ENCODE measurements around the gene KRT7. TPM values are rescaled to one million over a fixed set of nuclear protein-coding genes. Genes with fewer than 3 reads are reported as not detected.

Gene KRT7
- total RNA-seq, 2 donors from 2014 or later: 24.1 to 105 TPM

GRCh38 chr12:52209321-52209720, 23.7 kb upstream of the KRT7 start:
- DNase-seq (ENCODE audit: low spot score) (no peak), ATAC-seq (ENCODE audit: insufficient number of reproducible peaks, low FRiP score, low read depth) (no peak)
- Histone ChIP-seq H3K4me3 (no peak overlapping the region), H3K27ac (no peak overlapping the region), H3K9me3 (no peaks in the 10 kb centered on the region), H3K4me1 (ENCODE audit: control insufficient read depth in 1 of 2, low read depth in 2 of 2) (peaks cover 0 to 6% of the 10 kb centered on the region in 2 donors), H3K27me3 (replicated peaks; ENCODE audit: insufficient read depth) (no peaks in the 10 kb centered on the region), H3K36me3 (no peaks in the 10 kb centered on the region)
- no peak for TF ChIP-seq CTCF (IDR thresholded peaks at IDR 0.05)

DNA sequence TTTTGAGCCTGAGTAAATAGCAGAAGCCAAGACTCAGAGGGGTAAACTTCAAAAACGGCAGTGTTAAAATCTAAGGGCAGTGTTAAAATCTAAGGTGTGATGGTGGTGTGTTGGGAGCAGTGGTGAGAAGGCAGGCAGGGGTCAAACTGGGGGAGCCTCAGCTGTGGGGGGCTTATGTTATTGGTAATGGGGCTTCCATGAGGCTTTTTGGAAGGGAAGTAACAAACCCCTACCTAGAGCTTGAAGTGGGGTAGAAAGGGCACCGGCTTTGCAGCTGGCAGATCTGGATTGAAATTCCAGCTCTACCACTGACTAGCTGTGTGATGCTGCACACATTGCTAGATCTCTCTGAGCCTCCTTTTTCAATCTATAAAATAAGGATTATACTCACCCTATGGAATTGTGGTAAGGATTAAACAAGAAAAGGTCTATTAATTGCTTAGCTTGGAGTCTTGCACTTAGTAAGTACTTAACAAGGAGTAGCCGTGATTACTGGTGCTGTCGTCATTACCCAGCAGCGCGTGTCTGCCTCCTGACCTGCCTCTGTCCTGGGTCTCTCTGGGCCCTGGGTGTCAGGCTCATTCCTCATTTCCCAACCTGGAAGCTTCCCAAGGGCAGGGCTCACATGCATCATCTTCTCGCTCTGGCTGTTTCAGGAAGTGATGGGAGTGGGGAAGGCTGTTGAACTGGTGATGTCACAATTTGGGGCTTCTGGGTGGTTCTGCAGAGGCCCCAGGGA, 22.7 kb upstream of the KRT7 start:
- no peak for ATAC-seq (ENCODE audit: insufficient number of reproducible peaks, low FRiP score, low read depth)
- H3K4me3 ChIP-seq: no peak overlapping the region
- H3K9me3 ChIP-seq: no peaks in the 10 kb centered on the region
- no peaks in the 10 kb centered on the region for H3K36me3 ChIP-seq
- peaks cover 0 to 10% of the 10 kb centered on the region in 2 donors for H3K4me1 ChIP-seq (ENCODE audit: control insufficient read depth in 1 of 2, low read depth in 2 of 2)
- TF ChIP-seq CTCF (IDR thresholded peaks at IDR 0.05): no peak
- H3K27me3 ChIP-seq (replicated peaks; ENCODE audit: insufficient read depth): no peaks in the 10 kb centered on the region
- H3K27ac ChIP-seq: no peak overlapping the region
- DNase-seq (ENCODE audit: low spot score): no peak

- Histone ChIP-seq H3K4me3 (no peak overlapping the region), H3K27ac (no peak overlapping the region), H3K27me3 (replicated peaks; ENCODE audit: insufficient read depth) (no peaks in the 10 kb centered on the region), H3K36me3 (no peaks in the 10 kb centered on the region), H3K4me1 (ENCODE audit: control insufficient read depth in 1 of 2, low read depth in 2 of 2) (peaks cover 7 to 18% of the 10 kb centered on the region in 2 donors), H3K9me3 (no peaks in the 10 kb centered on the region)
- DNase-seq (ENCODE audit: low spot score) (no peak), ATAC-seq (ENCODE audit: insufficient number of reproducible peaks, low FRiP score, low read depth) (no peak)
- no peak for TF ChIP-seq CTCF (IDR thresholded peaks at IDR 0.05)
Measured at GRCh38 chr12:52210925-52211650, 22.0 kb upstream of the KRT7 start.

DNA sequence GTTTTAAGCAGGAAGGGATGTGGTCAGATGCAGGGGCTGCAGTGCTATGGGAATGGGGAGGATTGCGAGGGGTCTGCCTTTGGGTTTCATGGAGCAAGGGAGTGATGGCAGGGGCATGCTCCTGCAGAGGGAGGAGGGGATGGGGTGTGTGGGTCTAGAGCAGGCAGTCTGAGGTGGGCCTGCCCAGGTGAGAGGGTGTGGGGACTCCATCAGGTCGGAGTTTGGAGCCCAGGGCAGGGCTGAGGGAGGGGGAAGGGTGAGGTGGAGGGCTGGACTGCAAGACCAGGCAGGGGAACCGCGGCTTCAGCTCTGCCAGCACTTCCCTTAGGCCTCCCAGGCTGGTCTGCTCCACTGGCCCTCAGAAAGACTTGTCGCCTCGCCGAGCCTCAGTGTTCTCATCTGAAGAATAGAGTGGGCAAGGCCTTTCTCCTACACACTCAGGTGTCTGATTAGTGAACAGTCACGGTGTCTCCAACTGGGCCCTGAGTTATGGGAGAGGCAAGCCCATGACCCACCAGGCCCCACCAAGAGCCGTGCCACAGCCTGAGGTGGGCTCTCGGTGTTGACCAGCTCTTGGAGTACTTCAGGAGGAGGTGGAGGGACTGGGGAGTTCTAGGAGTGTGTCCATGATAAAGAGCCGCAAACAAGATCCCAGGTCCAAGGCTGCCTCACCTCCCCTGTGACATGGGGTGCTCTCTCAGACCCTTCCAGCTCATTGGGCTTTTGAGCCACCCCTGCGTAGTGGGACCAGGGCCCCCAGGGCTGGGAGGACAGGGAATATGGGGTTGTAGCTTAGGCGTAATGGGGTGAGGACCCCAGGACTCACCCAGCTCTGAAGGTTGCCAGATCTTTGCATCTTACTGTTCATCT, 21.1 kb upstream of the KRT7 start:
- Histone ChIP-seq H3K27me3 (replicated peaks; ENCODE audit: insufficient read depth) (no peaks in the 10 kb centered on the region), H3K4me3 (no peak overlapping the region), H3K27ac (no peak overlapping the region), H3K9me3 (no peaks in the 10 kb centered on the region), H3K36me3 (no peaks in the 10 kb centered on the region), H3K4me1 (ENCODE audit: control insufficient read depth in 1 of 2, low read depth in 2 of 2) (peaks cover 16 to 26% of the 10 kb centered on the region in 2 donors)
- DNase-seq (ENCODE audit: low spot score): no peak
- ATAC-seq (ENCODE audit: insufficient number of reproducible peaks, low FRiP score, low read depth): no peak
- no peak for TF ChIP-seq CTCF (IDR thresholded peaks at IDR 0.05)

Measured in thoracic aorta (tissue), 2 donors.